ENCODE results near the gene TAX1BP1.
"Not testable (repeated sequence)": the region's sequence is repeated elsewhere in the genome, so short reads cannot be mapped to it uniquely, and the experiment has no call there.

Gene TAX1BP1

GRCh38 chr7:27850531-27850930, 110.6 kb downstream of the TAX1BP1 start:
- Histone ChIP-seq H3K36me3 (replicated peaks; ENCODE audit: insufficient read depth, low read length) (no peaks in the 10 kb centered on the region), H3K4me2 (ENCODE audit: low read depth, low read length) (no peak overlapping the region), H2AFZ (ENCODE audit: low read length) (no peak overlapping the region), H3K9me3 (replicated peaks; ENCODE audit: insufficient read depth, low read length) (no peaks in the 10 kb centered on the region), H3K9me2 (replicated peaks; ENCODE audit: insufficient read depth, low read length) (no peaks in the 10 kb centered on the region), H3F3A (ENCODE audit: insufficient read depth, low read length) (no peaks in the 10 kb centered on the region), H3K9ac (ENCODE audit: low read length) (no peak overlapping the region), H3K79me2 (ENCODE audit: low read length) (no peaks in the 10 kb centered on the region), H3K4me3 (ENCODE audit: low read length) (no peak overlapping the region), H4K20me1 (ENCODE audit: insufficient read depth, low read length) (peaks cover 2% of the 10 kb centered on the region; the same call in 1 of the 2 replicates), H3K27me3 (replicated peaks; ENCODE audit: insufficient read depth, low read length) (no peaks in the 10 kb centered on the region), H3K4me1 (ENCODE audit: low read length) (no peaks in the 10 kb centered on the region), H3K27ac (ENCODE audit: low read length) (no peak overlapping the region)
- TF ChIP-seq EZH2phosphoT487 (IDR thresholded peaks at IDR 0.05; ENCODE audit: low read length) (no peak), EZH2 (optimal IDR thresholded peaks at IDR 0.05; ENCODE audit: low read depth, low read length) (no peak), CTCF (IDR thresholded peaks at IDR 0.05; ENCODE audit: low read length) (no peak)
- DNase-seq = no peak

GRCh38 chr7:27856703-27857485, 116.9 kb downstream of the TAX1BP1 start:
- H2AFZ ChIP-seq (ENCODE audit: low read length); H3K9ac ChIP-seq (ENCODE audit: low read length); H3F3A ChIP-seq (ENCODE audit: insufficient read depth, low read length); H3K4me2 ChIP-seq (ENCODE audit: low read depth, low read length); H3K27ac ChIP-seq (ENCODE audit: low read length); H4K20me1 ChIP-seq (ENCODE audit: insufficient read depth, low read length); H3K4me3 ChIP-seq (ENCODE audit: low read length); H3K36me3 ChIP-seq (replicated peaks; ENCODE audit: insufficient read depth, low read length); H3K4me1 ChIP-seq (ENCODE audit: low read length); H3K9me3 ChIP-seq (replicated peaks; ENCODE audit: insufficient read depth, low read length); DNase-seq; H3K9me2 ChIP-seq (replicated peaks; ENCODE audit: insufficient read depth, low read length); H3K79me2 ChIP-seq (ENCODE audit: low read length); H3K27me3 ChIP-seq (replicated peaks; ENCODE audit: insufficient read depth, low read length): not testable (repeated sequence)

GRCh38 chr7:27860800-27861199, 120.8 kb downstream of the TAX1BP1 start:
- H3K79me2 ChIP-seq (ENCODE audit: low read length) = no peaks in the 10 kb centered on the region
- H2AFZ ChIP-seq (ENCODE audit: low read length) = no peak overlapping the region
- no peaks in the 10 kb centered on the region for H3K4me1 ChIP-seq (ENCODE audit: low read length)
- no peak overlapping the region for H3K4me2 ChIP-seq (ENCODE audit: low read depth, low read length)
- TF ChIP-seq CTCF (IDR thresholded peaks at IDR 0.05; ENCODE audit: low read length) (no peak), EZH2 (optimal IDR thresholded peaks at IDR 0.05; ENCODE audit: low read depth, low read length) (no peak), EZH2phosphoT487 (IDR thresholded peaks at IDR 0.05; ENCODE audit: low read length) (no peak)
- no peaks in the 10 kb centered on the region for H4K20me1 ChIP-seq (ENCODE audit: insufficient read depth, low read length)
- DNase-seq = no peak
- H3K27ac ChIP-seq (ENCODE audit: low read length) = no peak overlapping the region
- H3K27me3 ChIP-seq (replicated peaks; ENCODE audit: insufficient read depth, low read length) = no peaks in the 10 kb centered on the region
- H3K36me3 ChIP-seq (replicated peaks; ENCODE audit: insufficient read depth, low read length) = no peaks in the 10 kb centered on the region
- no peak overlapping the region for H3K9ac ChIP-seq (ENCODE audit: low read length)
- no peaks in the 10 kb centered on the region for H3F3A ChIP-seq (ENCODE audit: insufficient read depth, low read length)
- no peaks in the 10 kb centered on the region for H3K9me3 ChIP-seq (replicated peaks; ENCODE audit: insufficient read depth, low read length)
- no peaks in the 10 kb centered on the region for H3K9me2 ChIP-seq (replicated peaks; ENCODE audit: insufficient read depth, low read length)
- H3K4me3 ChIP-seq (ENCODE audit: low read length) = no peak overlapping the region

- no peak overlapping the region for H3K4me2 ChIP-seq (ENCODE audit: low read depth, low read length)
- no peaks in the 10 kb centered on the region for H3K27me3 ChIP-seq (replicated peaks; ENCODE audit: insufficient read depth, low read length)
- H3F3A ChIP-seq (ENCODE audit: insufficient read depth, low read length) = no peaks in the 10 kb centered on the region
Observed at GRCh38 chr7:27861747-27862146, 121.8 kb downstream of the TAX1BP1 start.

More at GRCh38 chr7:27861747-27862146, 121.8 kb downstream of the TAX1BP1 start:
- no peaks in the 10 kb centered on the region for H3K9me3 ChIP-seq (replicated peaks; ENCODE audit: insufficient read depth, low read length)
- TF ChIP-seq EZH2phosphoT487 (IDR thresholded peaks at IDR 0.05; ENCODE audit: low read length) = no peak
- no peak for TF ChIP-seq EZH2 (optimal IDR thresholded peaks at IDR 0.05; ENCODE audit: low read depth, low read length)
- no peak for TF ChIP-seq CTCF (IDR thresholded peaks at IDR 0.05; ENCODE audit: low read length)
- H3K36me3 ChIP-seq (replicated peaks; ENCODE audit: insufficient read depth, low read length) = no peaks in the 10 kb centered on the region
- H3K79me2 ChIP-seq (ENCODE audit: low read length) = no peaks in the 10 kb centered on the region
- no peak overlapping the region for H3K9ac ChIP-seq (ENCODE audit: low read length)
- no peak overlapping the region for H2AFZ ChIP-seq (ENCODE audit: low read length)
- no peak overlapping the region for H3K4me3 ChIP-seq (ENCODE audit: low read length)
- H4K20me1 ChIP-seq (ENCODE audit: insufficient read depth, low read length) = no peaks in the 10 kb centered on the region
- H3K27ac ChIP-seq (ENCODE audit: low read length) = no peak overlapping the region
- no peak for DNase-seq
- no peaks in the 10 kb centered on the region for H3K9me2 ChIP-seq (replicated peaks; ENCODE audit: insufficient read depth, low read length)
- no peaks in the 10 kb centered on the region for H3K4me1 ChIP-seq (ENCODE audit: low read length)

Data from MM.1S (cell line).